Subcutaneous preadipocyte (primary cell): ENCODE results near the gene CCT6B. TPM values are rescaled to one million over a fixed set of nuclear protein-coding genes. Genes with fewer than 3 reads are reported as not detected.

Experiments used
- total RNA-seq: library from RNA; depleted of rRNA; stranded (reverse); fragments of >200 nt; gene quantifications from 2 replicates; pipeline ENCODE4 v1.2.3, GENCODE V29; 2012

CCT6B gene, protein sequence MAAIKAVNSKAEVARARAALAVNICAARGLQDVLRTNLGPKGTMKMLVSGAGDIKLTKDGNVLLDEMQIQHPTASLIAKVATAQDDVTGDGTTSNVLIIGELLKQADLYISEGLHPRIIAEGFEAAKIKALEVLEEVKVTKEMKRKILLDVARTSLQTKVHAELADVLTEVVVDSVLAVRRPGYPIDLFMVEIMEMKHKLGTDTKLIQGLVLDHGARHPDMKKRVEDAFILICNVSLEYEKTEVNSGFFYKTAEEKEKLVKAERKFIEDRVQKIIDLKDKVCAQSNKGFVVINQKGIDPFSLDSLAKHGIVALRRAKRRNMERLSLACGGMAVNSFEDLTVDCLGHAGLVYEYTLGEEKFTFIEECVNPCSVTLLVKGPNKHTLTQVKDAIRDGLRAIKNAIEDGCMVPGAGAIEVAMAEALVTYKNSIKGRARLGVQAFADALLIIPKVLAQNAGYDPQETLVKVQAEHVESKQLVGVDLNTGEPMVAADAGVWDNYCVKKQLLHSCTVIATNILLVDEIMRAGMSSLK
- 0.37 and 0.78 TPM in 2 replicates for total RNA-seq

DNA sequence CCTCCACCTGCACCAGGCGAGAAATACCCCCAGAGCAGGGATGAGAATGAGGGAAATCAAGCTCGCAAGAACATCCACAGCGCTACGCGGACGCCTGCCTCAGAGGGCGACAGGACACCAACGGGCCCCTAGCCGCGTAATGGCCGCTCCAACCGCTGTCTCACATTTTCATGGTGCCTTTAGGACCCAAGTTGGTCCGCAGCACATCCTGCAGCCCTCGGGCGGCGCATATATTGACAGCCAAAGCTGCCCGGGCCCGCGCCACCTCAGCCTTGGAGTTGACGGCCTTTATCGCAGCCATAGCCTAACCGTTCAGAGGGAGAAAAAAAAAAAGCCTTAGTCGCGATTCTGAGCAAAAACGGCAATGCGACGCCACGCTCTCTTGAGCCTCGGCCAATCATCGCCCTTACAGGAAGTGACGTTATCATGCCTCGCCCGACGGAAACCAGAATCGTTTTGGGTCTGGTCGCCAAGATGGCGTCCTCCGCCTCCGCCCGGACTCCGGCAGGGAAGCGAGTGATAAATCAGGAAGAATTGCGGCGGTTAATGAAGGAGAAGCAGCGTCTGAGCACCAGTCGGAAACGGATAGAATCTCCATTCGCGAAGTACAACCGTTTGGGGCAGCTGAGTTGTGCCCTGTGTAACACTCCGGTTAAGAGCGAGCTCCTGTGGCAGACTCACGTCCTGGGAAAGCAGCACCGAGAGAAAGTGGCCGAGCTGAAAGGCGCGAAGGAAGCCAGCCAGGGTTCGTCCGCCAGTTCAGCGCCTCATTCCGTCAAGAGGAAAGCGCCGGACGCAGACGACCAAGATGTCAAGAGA, at the start of gene CCT6B, which contains the start of gene ZNF830:
TSS of gene CCT6B (minus strand) at position 368 of the 819 bp plus-strand sequence. CDS start at position 301, 67 bp downstream.
TSS of gene ZNF830 (plus strand) at position 448 of the 819 bp plus-strand sequence. CDS start at position 475, 27 bp downstream.

DNA sequence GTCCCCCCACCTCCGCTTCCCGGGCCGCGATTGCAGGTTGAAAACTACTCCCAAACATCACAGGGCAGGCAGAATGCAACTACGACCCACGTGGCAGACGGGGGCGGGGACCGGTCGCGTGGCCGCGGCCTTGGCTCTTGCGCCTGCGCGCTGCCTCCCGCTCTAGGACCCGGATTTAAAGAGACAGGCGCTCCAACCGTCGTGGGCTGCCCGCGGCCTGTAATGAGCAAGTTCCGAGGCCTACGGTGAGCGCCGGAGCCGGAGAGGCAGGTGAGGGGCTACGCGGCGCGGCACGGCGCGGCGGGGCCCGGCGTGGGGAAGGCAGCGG, 19.1 kb upstream of the CCT6B start, which contains the start of gene LIG3:
TSS of gene LIG3 (plus strand) at position 160 of the 328 bp plus-strand sequence. CDS start 2,494 bp downstream, outside the sequence.

Other genes with a start within 250 kb of the CCT6B start
- 9.4 and 9.6 TPM in 2 replicates for gene ZNF830, start 80 bp upstream of the CCT6B start, total RNA-seq
- gene LIG3, start 19.1 kb upstream of the CCT6B start, total RNA-seq: 18.0 and 31.9 TPM in 2 replicates
- 21.3 and 26.8 TPM in 2 replicates for gene RFFL, start 102.2 kb upstream of the CCT6B start, total RNA-seq
- 6.2 and 11.9 TPM in 2 replicates for gene RAD51D, start 158.4 kb upstream of the CCT6B start, total RNA-seq
- gene FNDC8, start 160.2 kb upstream of the CCT6B start, total RNA-seq: not detected in 2 replicates
- gene NLE1, start 180.8 kb upstream of the CCT6B start, total RNA-seq: 28.7 and 31.1 TPM in 2 replicates
- gene UNC45B, start 186.4 kb upstream of the CCT6B start, total RNA-seq: not detected in 2 replicates
- not detected in 2 replicates for gene SLC35G3, start 232.9 kb upstream of the CCT6B start, total RNA-seq